GM12891 (cell line): Measurements from ENCODE around the gene FUT6.

Experiments
- DNase-seq: peaks from one replicate; pipeline ENCODE4 v3.0.0; 2011; ENCODE audit warnings: low spot score; ENCODE audit not compliant: insufficient read length
- FAIRE-seq: peaks from 2 replicates; lab custom pipeline; 2011; peaks lifted over from hg19 to GRCh38; lab: Jason Lieb, UNC
- PAX5 ChIP-seq: IDR thresholded peaks from 2 replicates; pipeline ENCODE4 v1.6.1; 2011; ENCODE audit warnings: low read length, moderate library complexity, mild to moderate bottlenecking; ENCODE audit not compliant: insufficient read depth, severe bottlenecking
- POLR2A ChIP-seq: IDR thresholded peaks from 2 replicates; pipeline ENCODE4 v1.6.1; 2011; ENCODE audit warnings: low read depth, low read length, control low read depth
- POLR2AphosphoS5 ChIP-seq: IDR thresholded peaks from 2 replicates; pipeline ENCODE4 v1.6.1; 2011; ENCODE audit warnings: low read depth, low read length, control low read depth
- POU2F2 ChIP-seq: IDR thresholded peaks from 2 replicates; pipeline ENCODE4 v1.6.1; 2011; ENCODE audit warnings: low read depth, mild to moderate bottlenecking, control low read depth, low read length, moderate library complexity
- SPI1 ChIP-seq: IDR thresholded peaks from 2 replicates; pipeline ENCODE4 v1.6.1; 2011; ENCODE audit warnings: low read depth, low read length, control low read depth
- TAF1 ChIP-seq: IDR thresholded peaks from 2 replicates; pipeline ENCODE4 v1.6.1; 2011; ENCODE audit warnings: low read depth, low read length, control low read depth

The FUT6 gene

DNA sequence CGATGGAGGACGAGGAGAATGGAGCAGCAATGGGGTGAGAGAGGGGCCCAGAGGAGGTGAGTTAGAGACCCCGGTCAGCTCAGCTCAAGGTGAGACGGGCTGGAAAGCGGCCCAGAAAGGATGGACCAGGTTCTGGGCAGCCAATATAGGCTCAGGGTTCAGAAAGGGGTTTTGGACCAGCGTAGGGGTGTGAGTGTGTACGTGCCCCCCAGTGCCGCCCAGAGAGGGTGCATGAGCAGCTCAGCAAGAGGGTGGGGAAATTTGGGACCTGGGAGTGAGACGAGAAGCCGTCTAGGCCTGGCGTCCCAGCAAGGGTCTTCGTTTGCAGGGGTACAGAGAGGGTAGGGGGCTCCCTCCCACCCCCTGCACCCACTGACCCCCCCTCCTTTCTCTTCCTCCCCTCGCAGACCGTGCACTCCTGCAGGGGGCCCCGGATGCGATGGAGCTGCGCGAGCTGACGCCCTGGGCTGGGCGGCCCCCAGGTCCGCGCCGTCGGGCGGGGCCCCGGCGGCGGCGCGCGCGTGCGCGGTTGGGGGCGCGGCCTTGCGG is 12.1 kb downstream of the FUT6 start:
- FAIRE-seq (no peak), DNase-seq (no peak)
- TF ChIP-seq TAF1 = no peak
- no peak for TF ChIP-seq POLR2A
- no peak for TF ChIP-seq POLR2AphosphoS5
- TF ChIP-seq POU2F2 = no peak
- TF ChIP-seq PAX5 = no peak
- TF ChIP-seq SPI1 = no peak

- DNase-seq = no peak
- no peak for TF ChIP-seq PAX5
- TF ChIP-seq POLR2AphosphoS5 = no peak
- no peak for TF ChIP-seq POLR2A
- TF ChIP-seq POU2F2 = no peak
- no peak for FAIRE-seq
These were observed 12.8 kb downstream of the FUT6 start for GRCh38 chr19:5826531-5827341.

GRCh38 chr19:5825178-5825577 is 14.3 kb downstream of the FUT6 start:
- no peak for FAIRE-seq
- DNase-seq = no peak

GRCh38 chr19:5824751-5825150 is 14.8 kb downstream of the FUT6 start:
- no peak for DNase-seq
- FAIRE-seq = no peak
- TF ChIP-seq SPI1 = no peak
- TF ChIP-seq POLR2AphosphoS5 = no peak
- no peak for TF ChIP-seq POU2F2
- TF ChIP-seq POLR2A = no peak
- TF ChIP-seq TAF1 = no peak
- no peak for TF ChIP-seq PAX5

More at GRCh38 chr19:5825178-5825577, 14.3 kb downstream of the FUT6 start:
- TF ChIP-seq PAX5 = no peak
- TF ChIP-seq POLR2AphosphoS5 = no peak
- TF ChIP-seq SPI1 = no peak
- TF ChIP-seq POU2F2 = no peak
- TF ChIP-seq POLR2A = no peak
- no peak for TF ChIP-seq TAF1

- DNase-seq (no peak), FAIRE-seq (no peak)
- no peak for TF ChIP-seq POU2F2
- TF ChIP-seq TAF1 = no peak
- no peak for TF ChIP-seq PAX5
- TF ChIP-seq POLR2AphosphoS5 = no peak
These were observed 15.8 kb downstream of the FUT6 start for GRCh38 chr19:5823579-5824281.

DNA sequence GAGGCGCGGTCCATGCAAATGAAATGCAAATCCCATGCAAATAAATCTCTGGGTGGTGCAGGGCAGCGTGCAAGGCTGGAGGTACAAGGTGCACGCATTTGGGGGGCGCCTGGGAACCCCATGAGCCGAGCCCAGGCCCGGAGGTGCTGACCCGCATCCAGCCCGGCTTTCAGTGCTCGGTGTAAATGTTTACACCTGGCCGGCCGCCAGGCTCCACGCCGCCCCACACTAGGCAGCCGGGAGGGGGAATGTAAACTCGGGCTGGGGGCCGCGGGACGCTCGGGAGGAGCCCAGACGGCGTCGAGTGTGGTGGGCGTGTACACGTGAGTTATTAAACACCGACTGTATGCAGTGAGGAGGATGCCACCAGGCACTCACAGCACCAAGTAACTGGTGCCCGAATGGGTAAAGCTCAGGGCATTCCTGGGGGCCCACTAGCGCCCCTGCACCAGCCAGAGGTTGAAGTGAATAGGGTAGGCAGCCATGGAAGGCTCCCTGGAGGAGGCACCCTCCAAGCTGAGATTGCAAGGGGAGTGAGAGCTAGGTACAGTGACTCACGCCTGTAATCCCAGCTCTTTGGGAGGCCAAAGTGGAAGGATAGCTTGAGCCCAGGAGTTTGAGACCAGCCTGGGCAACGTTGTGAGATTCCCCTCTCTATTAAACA is 17.2 kb downstream of the FUT6 start:
- DNase-seq (no peak), FAIRE-seq (no peak)
- no peak for TF ChIP-seq POU2F2
- no peak for TF ChIP-seq PAX5
- TF ChIP-seq POLR2A = no peak
- TF ChIP-seq POLR2AphosphoS5 = no peak
- TF ChIP-seq SPI1 = no peak
- no peak for TF ChIP-seq TAF1

- FAIRE-seq = no peak
- TF ChIP-seq TAF1 (no peak), POLR2A (no peak), POLR2AphosphoS5 (no peak), PAX5 (no peak), SPI1 (no peak), POU2F2 (no peak)
- no peak for DNase-seq
These were observed 17.9 kb downstream of the FUT6 start for GRCh38 chr19:5821521-5822180.

DNA sequence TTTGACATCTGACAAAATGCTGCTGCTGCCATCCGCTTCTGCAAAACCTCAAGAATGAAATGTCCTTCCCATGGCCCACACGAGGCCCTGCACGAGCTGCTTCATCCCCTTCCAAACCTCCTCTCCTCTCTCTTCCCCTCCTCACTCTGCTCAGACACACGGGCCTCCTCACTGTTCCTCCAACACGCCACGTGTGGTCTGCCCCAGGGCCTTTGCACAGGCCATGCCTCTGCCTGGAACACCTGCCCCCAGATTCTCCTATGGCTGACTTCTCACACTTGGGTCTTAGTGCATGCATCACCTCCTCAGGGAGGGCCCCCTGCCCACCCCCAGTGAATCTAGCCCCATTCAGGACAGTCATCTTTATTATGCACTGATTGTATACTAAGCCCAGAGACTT is 18.7 kb downstream of the FUT6 start:
- no peak for TF ChIP-seq POU2F2
- TF ChIP-seq TAF1 = no peak
- TF ChIP-seq POLR2A = no peak
- TF ChIP-seq PAX5 = no peak
- TF ChIP-seq SPI1 = no peak
- no peak for TF ChIP-seq POLR2AphosphoS5
- FAIRE-seq = no peak
- DNase-seq = no peak

DNA sequence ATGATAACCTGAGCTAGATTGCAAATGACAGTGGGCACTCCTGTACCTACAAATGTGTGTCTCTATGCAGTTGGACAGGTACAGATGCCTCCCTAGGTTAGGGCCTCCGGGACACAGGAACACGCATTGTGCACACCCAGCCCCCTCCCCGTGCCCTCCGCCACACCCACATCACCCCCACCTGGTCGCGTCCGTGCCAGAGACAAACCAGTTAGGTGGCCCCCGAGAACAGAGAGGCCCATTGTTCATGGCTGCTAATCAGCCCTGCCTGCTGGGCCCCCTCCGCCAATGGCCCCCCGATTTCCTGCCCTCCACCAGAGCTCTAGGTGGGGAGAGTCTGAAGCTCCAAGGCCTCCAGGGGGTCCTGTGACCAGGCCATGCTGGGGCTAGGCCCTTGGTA is 20.9 kb downstream of the FUT6 start:
- DNase-seq (no peak), FAIRE-seq (no peak)
- no peak for TF ChIP-seq POU2F2
- no peak for TF ChIP-seq PAX5
- no peak for TF ChIP-seq POLR2A
- no peak for TF ChIP-seq SPI1
- TF ChIP-seq TAF1 = no peak
- no peak for TF ChIP-seq POLR2AphosphoS5
